ENCODE data around the gene SCO2.

Gene SCO2

DNA sequence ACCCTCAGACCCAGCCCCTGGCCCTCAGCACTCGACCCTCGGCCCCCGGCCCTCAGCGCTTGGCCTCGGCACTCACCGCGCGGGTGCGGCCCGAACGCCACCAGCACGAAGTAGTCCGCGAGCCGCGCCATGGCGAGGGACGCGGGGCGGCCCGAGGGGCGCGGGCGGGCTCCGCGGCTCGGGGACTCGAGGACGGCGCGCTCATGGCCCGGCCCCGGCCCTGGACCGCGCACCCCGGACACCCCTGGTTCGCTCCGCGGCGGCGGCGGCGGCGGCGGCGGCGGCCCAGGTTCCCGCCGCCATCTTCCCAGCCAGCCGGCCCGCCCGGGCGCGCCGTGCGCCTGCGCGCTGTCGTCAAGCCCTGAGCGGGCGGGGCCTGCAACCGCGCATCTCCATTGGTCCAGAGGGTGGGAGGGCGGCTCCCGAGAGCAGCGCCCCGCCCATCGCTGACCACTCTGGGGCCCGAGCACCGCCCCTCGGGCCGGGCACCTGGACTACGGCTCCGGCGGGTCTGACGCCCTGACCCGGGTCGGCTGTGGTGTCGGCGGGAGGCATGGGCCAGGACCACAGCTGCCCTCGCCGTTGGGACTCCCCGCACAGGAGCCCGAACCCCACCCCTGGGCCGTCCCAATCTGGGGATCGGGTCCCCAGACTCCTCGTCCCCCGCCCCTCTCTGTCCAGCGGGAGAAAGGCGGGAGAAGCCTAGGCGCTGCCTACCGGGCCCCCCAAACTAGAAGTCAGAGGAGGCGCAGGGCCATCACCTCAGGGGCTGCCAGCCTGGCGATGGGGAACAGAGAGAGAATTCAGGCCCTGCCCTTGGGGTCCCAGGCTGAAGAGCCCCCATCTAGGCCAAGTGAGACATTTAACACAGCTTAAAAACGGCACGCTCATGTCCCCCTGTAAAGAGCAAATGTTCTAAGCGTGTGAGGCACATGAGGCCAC lies 50.4 kb downstream of the SCO2 start, which contains the start of gene SBF1:
Gene SBF1, minus strand, starts transcription at position 326 of the 942 bp plus-strand sequence. Its CDS starts 195 bp downstream, at position 131.
- Histone ChIP-seq H3K36me3 (ENCODE audit: insufficient read depth, low read length) (no peaks in the 10 kb centered on the region; the same call in 1 of the 2 replicates), H3K9me3 (ENCODE audit: low read length) (no peaks in the 10 kb centered on the region), H3K4me3 (ENCODE audit: low read depth, low read length, poor library complexity, severe bottlenecking) (peak within 1 kb of the TSS; percentile 88), H2AFZ (ENCODE audit: low read length) (no peak within 1 kb of the TSS), H3K9me2 (ENCODE audit: low read depth, low read length) (no peaks in the 10 kb centered on the region), H3K27ac (ENCODE audit: low read depth, low read length, poor library complexity, severe bottlenecking) (peak within 1 kb of the TSS; percentile 98), H3K9ac (ENCODE audit: low read length) (peak within 1 kb of the TSS; percentile 74), H3K4me2 (ENCODE audit: low read length) (peak within 1 kb of the TSS; percentile 86), H3K27me3 (ENCODE audit: insufficient read depth, low read length) (no peaks in the 10 kb centered on the region), H3K79me2 (ENCODE audit: insufficient read depth, low read length) (peaks cover 26% of the 10 kb centered on the region), H4K20me1 (ENCODE audit: insufficient read depth, low read length) (no peaks in the 10 kb centered on the region), H3F3A (ENCODE audit: insufficient read depth, low read length) (no peaks in the 10 kb centered on the region), H3K4me1 (ENCODE audit: insufficient read depth, low read length, severe bottlenecking) (peaks cover 47% of the 10 kb centered on the region)
- no peak for TF ChIP-seq EZH2 (IDR thresholded peaks at IDR 0.05; ENCODE audit: borderline replicate concordance, low read length)
- TF ChIP-seq, protein P1, sequence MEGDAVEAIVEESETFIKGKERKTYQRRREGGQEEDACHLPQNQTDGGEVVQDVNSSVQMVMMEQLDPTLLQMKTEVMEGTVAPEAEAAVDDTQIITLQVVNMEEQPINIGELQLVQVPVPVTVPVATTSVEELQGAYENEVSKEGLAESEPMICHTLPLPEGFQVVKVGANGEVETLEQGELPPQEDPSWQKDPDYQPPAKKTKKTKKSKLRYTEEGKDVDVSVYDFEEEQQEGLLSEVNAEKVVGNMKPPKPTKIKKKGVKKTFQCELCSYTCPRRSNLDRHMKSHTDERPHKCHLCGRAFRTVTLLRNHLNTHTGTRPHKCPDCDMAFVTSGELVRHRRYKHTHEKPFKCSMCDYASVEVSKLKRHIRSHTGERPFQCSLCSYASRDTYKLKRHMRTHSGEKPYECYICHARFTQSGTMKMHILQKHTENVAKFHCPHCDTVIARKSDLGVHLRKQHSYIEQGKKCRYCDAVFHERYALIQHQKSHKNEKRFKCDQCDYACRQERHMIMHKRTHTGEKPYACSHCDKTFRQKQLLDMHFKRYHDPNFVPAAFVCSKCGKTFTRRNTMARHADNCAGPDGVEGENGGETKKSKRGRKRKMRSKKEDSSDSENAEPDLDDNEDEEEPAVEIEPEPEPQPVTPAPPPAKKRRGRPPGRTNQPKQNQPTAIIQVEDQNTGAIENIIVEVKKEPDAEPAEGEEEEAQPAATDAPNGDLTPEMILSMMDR (IDR thresholded peaks at IDR 0.05; ENCODE audit: low read length): no peak

DNA sequence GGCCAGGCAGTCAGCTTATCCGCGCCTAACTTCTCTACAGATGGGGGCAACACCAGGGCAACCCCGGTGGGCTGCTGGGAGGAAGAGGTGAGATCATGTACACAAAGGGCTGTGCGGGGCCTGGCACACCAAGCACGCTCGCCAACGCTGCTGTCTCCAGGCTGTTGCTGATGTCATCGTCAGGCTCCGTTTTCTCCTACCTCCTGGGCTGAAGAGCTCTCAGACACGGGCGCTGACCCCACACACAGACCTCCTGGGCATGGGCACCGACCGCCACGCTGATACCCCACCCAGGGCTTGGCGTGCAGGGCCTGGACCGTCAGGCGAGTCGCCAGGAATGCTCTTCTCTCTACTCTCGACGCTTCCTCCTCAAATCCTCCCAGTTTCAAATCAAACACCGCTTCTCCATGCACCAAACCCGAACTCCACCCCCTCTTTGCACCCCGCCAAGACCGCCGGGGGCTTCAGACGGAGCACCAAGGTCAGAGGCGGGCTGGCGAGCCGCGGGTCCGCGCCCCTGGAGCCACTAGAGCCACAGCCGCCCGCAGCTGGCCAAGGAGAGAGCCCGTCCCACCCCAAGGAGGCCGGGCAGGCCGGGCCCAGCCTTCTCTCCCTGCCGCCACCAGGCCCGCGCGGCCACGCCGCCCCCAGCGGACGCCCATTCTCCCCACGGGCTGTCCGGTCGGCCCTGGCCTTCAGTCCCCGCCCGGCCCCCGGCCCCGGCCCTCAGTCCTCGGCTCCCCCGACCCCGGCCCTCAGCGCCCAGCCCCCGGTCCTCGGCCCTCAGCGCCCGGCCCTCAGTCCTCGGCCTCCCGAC lies 51.3 kb downstream of the SCO2 start:
- Histone ChIP-seq H3K4me2 (ENCODE audit: low read length) (peak overlapping the region; percentile 86), H3K9ac (ENCODE audit: low read length) (peak overlapping the region; percentile 74), H3K27me3 (ENCODE audit: insufficient read depth, low read length) (no peaks in the 10 kb centered on the region), H3K4me1 (ENCODE audit: insufficient read depth, low read length, severe bottlenecking) (peaks cover 56% of the 10 kb centered on the region), H2AFZ (ENCODE audit: low read length) (no peak overlapping the region), H3K4me3 (ENCODE audit: low read depth, low read length, poor library complexity, severe bottlenecking) (peak overlapping the region; percentile 88), H3K27ac (ENCODE audit: low read depth, low read length, poor library complexity, severe bottlenecking) (peak overlapping the region; percentile 98), H3K9me3 (ENCODE audit: low read length) (no peaks in the 10 kb centered on the region), H4K20me1 (ENCODE audit: insufficient read depth, low read length) (no peaks in the 10 kb centered on the region), H3K9me2 (ENCODE audit: low read depth, low read length) (no peaks in the 10 kb centered on the region), H3K36me3 (ENCODE audit: insufficient read depth, low read length) (no peaks in the 10 kb centered on the region; the same call in 1 of the 2 replicates), H3F3A (ENCODE audit: insufficient read depth, low read length) (no peaks in the 10 kb centered on the region), H3K79me2 (ENCODE audit: insufficient read depth, low read length) (peaks cover 26% of the 10 kb centered on the region)
- TF ChIP-seq EZH2 (IDR thresholded peaks at IDR 0.05; ENCODE audit: borderline replicate concordance, low read length): no peak
- TF ChIP-seq, protein P1 (IDR thresholded peaks at IDR 0.05; ENCODE audit: low read length): no peak

Data from OCI-LY1 (cell line).